Calu3 (cell line): Measurements from ENCODE around the gene PRSS33. TPM values are rescaled to one million over a fixed set of nuclear protein-coding genes. Genes with fewer than 3 reads are reported as not detected.

Source experiments
- Bru-seq: library from RNA; stranded (reverse); fragments of 400-500 nt; gene quantifications from one replicate; lab custom pipeline; 2021; lab: Mats Ljungman, UMichigan
- BruChase-seq, 2 experiments: library from RNA; stranded (reverse); fragments of 400-500 nt; gene quantifications; one replicate each; lab custom pipeline; 2021; lab: Mats Ljungman, UMichigan
- BruUV-seq: library from RNA; stranded (reverse); fragments of 400-500 nt; replicated peaks from 2 replicates; lab custom pipeline; 2021; lab: Mats Ljungman, UMichigan
- CTCF ChIA-PET: fragments of 300-600 bp; sonication (Branson Sonifier 250); formaldehyde crosslinking; loops from one replicate; lab custom pipeline; 2022; ENCODE audit warnings: antibody characterized with exemption; lab: Charles Lee
- DNase-seq: peaks from one replicate; pipeline ENCODE4 v3.0.0; 2022
- H3K27ac Mint-ChIP-seq: one replicate; pipeline ENCODE4 v1.8.0; 2022; ENCODE audit warnings: mixed read lengths; ENCODE audit not compliant: unreplicated experiment
- H3K27me3 Mint-ChIP-seq: one replicate; pipeline ENCODE4 v1.8.0; 2022; ENCODE audit warnings: mixed read lengths; ENCODE audit not compliant: unreplicated experiment
- H3K36me3 Mint-ChIP-seq: one replicate; pipeline ENCODE4 v1.8.0; 2022; ENCODE audit warnings: mild to moderate bottlenecking, moderate library complexity, mixed read lengths; ENCODE audit not compliant: insufficient read depth, unreplicated experiment
- H3K4me1 Mint-ChIP-seq: one replicate; pipeline ENCODE4 v1.8.0; 2022; ENCODE audit warnings: mild to moderate bottlenecking, low read depth, mixed read lengths; ENCODE audit not compliant: unreplicated experiment
- H3K4me3 Mint-ChIP-seq: one replicate; pipeline ENCODE4 v1.8.0; 2022; ENCODE audit warnings: mild to moderate bottlenecking, low read depth, moderate library complexity, mixed read lengths; ENCODE audit not compliant: unreplicated experiment
- H3K9me3 Mint-ChIP-seq: one replicate; pipeline ENCODE4 v1.8.0; 2022; ENCODE audit warnings: low read depth, mixed read lengths; ENCODE audit not compliant: unreplicated experiment
- CTCF ChIP-seq: fragments of 200-600 bp; IDR thresholded peaks from one replicate; pipeline ENCODE4 v1.8.0; 2022; ENCODE audit warnings: antibody characterized with exemption; ENCODE audit not compliant: unreplicated experiment
- intact Hi-C: fragments of 100-400 bp; cut with micrococcal nuclease; formaldehyde crosslinking; loops from one replicate; pipeline ENCODE4 v1.10.0; 2022; ENCODE audit not compliant: unreplicated experiment
- long read RNA-seq: library from polyadenylated mRNA; stranded (forward); transcript quantifications from one replicate; pipeline ENCODE4 v2.0.0, GENCODE V29; 2022
- total RNA-seq: library from RNA; stranded (reverse); gene quantifications from 2 replicates; pipeline ENCODE4 v1.2.3, GENCODE V29; 2022

PRSS33 gene
- total RNA-seq (7.9 and 13.2 TPM in 2 replicates), Bru-seq, nascent RNA (percentile 25 among the genes with signal in this experiment), BruChase-seq, experiment 1, labeled RNA remaining after a 6-hour chase (percentile 51 among the genes with signal in this experiment), BruChase-seq, experiment 2, labeled RNA remaining after a 2-hour chase (percentile 39 among the genes with signal in this experiment)
- long read RNA-seq, partial matches to known transcripts: 3 of 11 reads
- long read RNA-seq, other reads (novel, unspliced or antisense): 6 of 11 reads

GRCh38 chr16:2787406-2787805, at the start of gene PRSS33:
Gene PRSS33, minus strand, starts transcription at chr16:2787560. Its CDS starts 1,013 bp downstream, at chr16:2786547.
- Mint-ChIP-seq H3K4me3 (peak within 1 kb of the TSS; percentile 71), H3K27me3 (no peaks in the 10 kb centered on the region), H3K36me3 (peaks cover 18% of the 10 kb centered on the region), H3K27ac (peak within 1 kb of the TSS; percentile 88), H3K9me3 (no peaks in the 10 kb centered on the region), H3K4me1 (peaks cover 36% of the 10 kb centered on the region)
- DNase-seq: peak; percentile 50
- intact Hi-C loops: no loop called here
- no peak for TF ChIP-seq CTCF
- BruUV-seq: no TSS peak
- CTCF ChIA-PET: interaction anchor here (1.0 kb wide), 1 partner anchor 9 kb away, joined by 3 read pairs; no protein-coding TSS in a partner anchor

GRCh38 chr16:2836646-2837508, 49.5 kb upstream of the PRSS33 start:
- peak overlapping the region; percentile 52 for H3K4me3 Mint-ChIP-seq
- intact Hi-C loops: loop anchor here (5.0 kb wide), 1 partner anchor 60 kb away; the partner anchor contains the start of gene ELOB

GRCh38 chr16:2835638-2836493, 48.5 kb upstream of the PRSS33 start:
- intact Hi-C loops: loop anchor here (5.0 kb wide), 1 partner anchor 59 kb away; the partner anchor contains the start of gene ELOB
- CTCF ChIA-PET: interaction anchor here (0.7 to 1.1 kb wide), 3 partner anchors 22 to 60 kb away, joined by 3 read pairs; partner anchors contain the start of gene PRSS22
- TSS peak; percentile 57 for BruUV-seq
- H3K27me3 Mint-ChIP-seq: no peaks in the 10 kb centered on the region
- DNase-seq: peak; percentile 95
- peak; percentile 30 for TF ChIP-seq CTCF
- peak overlapping the region; percentile 52 for H3K4me3 Mint-ChIP-seq
- H3K4me1 Mint-ChIP-seq: peaks cover 51% of the 10 kb centered on the region
- H3K9me3 Mint-ChIP-seq: no peaks in the 10 kb centered on the region
- H3K27ac Mint-ChIP-seq: peak overlapping the region; percentile 94
- H3K36me3 Mint-ChIP-seq: peaks cover 34% of the 10 kb centered on the region

More at GRCh38 chr16:2836646-2837508, 49.5 kb upstream of the PRSS33 start:
- H3K36me3 Mint-ChIP-seq: peaks cover 34% of the 10 kb centered on the region
- peaks cover 51% of the 10 kb centered on the region for H3K4me1 Mint-ChIP-seq
- TF ChIP-seq CTCF: no peak
- no peaks in the 10 kb centered on the region for H3K27me3 Mint-ChIP-seq
- H3K9me3 Mint-ChIP-seq: no peaks in the 10 kb centered on the region
- no peak for DNase-seq
- BruUV-seq: no TSS peak
- CTCF ChIA-PET: interaction anchor here (0.7 to 1.1 kb wide), 3 partner anchors 21 to 61 kb away, joined by 3 read pairs; partner anchors contain the start of gene PRSS22
- H3K27ac Mint-ChIP-seq: peak overlapping the region; percentile 94
